DMS53 (cell line): ENCODE data around the gene PNPLA7.
"Not testable (repeated sequence)": the region's sequence is repeated elsewhere in the genome, so short reads cannot be mapped to it uniquely, and the experiment has no call there.

Experiments
- DNase-seq: peaks from one replicate; lab custom pipeline; 2025; lab: John Stamatoyannopoulos, UW

The PNPLA7 gene

GRCh38 chr9:137513801-137514570 lies 36.2 kb downstream of the PNPLA7 start:
- peak; percentile 82 for DNase-seq

- DNase-seq, result not testable (repeated sequence)
Measured at GRCh38 chr9:137513136-137513535, 37.1 kb downstream of the PNPLA7 start.

- DNase-seq, result no peak
Measured at GRCh38 chr9:137511758-137512463, 38.3 kb downstream of the PNPLA7 start.

- not testable (repeated sequence) for DNase-seq
Measured at GRCh38 chr9:137511126-137511525, 39.1 kb downstream of the PNPLA7 start.

GRCh38 chr9:137509198-137509597 lies 41.0 kb downstream of the PNPLA7 start:
- no peak for DNase-seq

- peak; percentile 63 for DNase-seq
Measured at GRCh38 chr9:137506702-137507171, 43.5 kb downstream of the PNPLA7 start.

GRCh38 chr9:137506274-137506673 lies 43.9 kb downstream of the PNPLA7 start:
- DNase-seq, result peak; percentile 53

- DNase-seq, result no peak
Measured at GRCh38 chr9:137505421-137506140, 44.6 kb downstream of the PNPLA7 start.

- peak; percentile 53 for DNase-seq
Measured at GRCh38 chr9:137504432-137504777, 45.8 kb downstream of the PNPLA7 start.

- peak; percentile 66 for DNase-seq
Measured at GRCh38 chr9:137502008-137502911, 47.9 kb downstream of the PNPLA7 start.

- no peak for DNase-seq
Measured at GRCh38 chr9:137501457-137501856, 48.7 kb downstream of the PNPLA7 start.

- DNase-seq, result no peak
Measured at GRCh38 chr9:137500666-137501397, 49.4 kb downstream of the PNPLA7 start.

GRCh38 chr9:137499858-137500661 lies 50.1 kb downstream of the PNPLA7 start:
- DNase-seq, result no peak

GRCh38 chr9:137499416-137499815 lies 50.8 kb downstream of the PNPLA7 start:
- no peak for DNase-seq

GRCh38 chr9:137498720-137499150 lies 51.5 kb downstream of the PNPLA7 start:
- DNase-seq, result no peak

- no peak for DNase-seq
Measured at GRCh38 chr9:137497921-137498719, 52.1 kb downstream of the PNPLA7 start.

- no peak for DNase-seq
Measured at GRCh38 chr9:137496601-137497375, 53.4 kb downstream of the PNPLA7 start.
